Testis (tissue), 2 donors: Measurements from ENCODE around the gene G3BP2.

Experiments used
- POLR2A ChIP-seq: fragments of 450-650 bp; IDR thresholded peaks from one replicate; pipeline ENCODE4 v1.6.1; 2017; ENCODE audit warnings: antibody characterized with exemption, mild to moderate bottlenecking, moderate library complexity
- TF ChIP-seq, protein P1 (sequence below), 3 experiments: fragments of 450-650 bp in 2 of 3; fragments of 200-600 bp in 1 of 3; sonication (generic) in 1 of 3; IDR thresholded peaks; one replicate each; pipeline ENCODE4 v1.5.1; 2016 to 2019; ENCODE audit warnings: antibody characterized with exemption in 3 of 3, mild to moderate bottlenecking in 2 of 3, moderate library complexity in 1 of 3

DNA sequence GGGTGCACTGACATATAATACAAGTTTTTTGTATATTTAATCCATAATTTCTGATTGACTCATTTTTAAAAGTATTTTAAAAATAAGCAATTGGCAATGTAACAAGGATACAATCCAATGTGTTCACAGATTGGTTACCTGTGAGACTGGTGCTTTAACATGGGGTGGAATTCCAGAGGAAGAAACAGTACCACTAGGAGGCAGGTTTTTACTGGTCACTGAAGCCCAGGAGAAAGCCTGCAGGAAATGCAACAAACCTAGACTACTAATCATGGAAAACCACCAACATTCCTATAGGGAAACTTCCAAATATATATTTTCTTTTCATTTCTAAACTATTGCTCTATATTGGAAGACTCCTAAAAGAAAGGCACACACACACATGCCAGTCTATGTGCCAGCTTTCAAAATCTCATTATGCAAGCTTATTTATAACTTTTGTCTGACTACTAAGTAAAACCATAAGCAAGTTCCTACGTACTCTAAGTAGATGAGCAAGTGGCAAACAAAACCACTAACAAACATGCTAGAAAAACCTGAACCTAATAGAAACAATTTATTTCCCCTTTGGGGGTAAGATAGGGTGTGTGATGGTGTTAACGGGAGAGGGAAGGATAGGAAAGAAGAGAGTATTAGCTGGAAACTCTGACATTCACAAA is 19.2 kb downstream of the G3BP2 start:
- TF ChIP-seq, protein P1, sequence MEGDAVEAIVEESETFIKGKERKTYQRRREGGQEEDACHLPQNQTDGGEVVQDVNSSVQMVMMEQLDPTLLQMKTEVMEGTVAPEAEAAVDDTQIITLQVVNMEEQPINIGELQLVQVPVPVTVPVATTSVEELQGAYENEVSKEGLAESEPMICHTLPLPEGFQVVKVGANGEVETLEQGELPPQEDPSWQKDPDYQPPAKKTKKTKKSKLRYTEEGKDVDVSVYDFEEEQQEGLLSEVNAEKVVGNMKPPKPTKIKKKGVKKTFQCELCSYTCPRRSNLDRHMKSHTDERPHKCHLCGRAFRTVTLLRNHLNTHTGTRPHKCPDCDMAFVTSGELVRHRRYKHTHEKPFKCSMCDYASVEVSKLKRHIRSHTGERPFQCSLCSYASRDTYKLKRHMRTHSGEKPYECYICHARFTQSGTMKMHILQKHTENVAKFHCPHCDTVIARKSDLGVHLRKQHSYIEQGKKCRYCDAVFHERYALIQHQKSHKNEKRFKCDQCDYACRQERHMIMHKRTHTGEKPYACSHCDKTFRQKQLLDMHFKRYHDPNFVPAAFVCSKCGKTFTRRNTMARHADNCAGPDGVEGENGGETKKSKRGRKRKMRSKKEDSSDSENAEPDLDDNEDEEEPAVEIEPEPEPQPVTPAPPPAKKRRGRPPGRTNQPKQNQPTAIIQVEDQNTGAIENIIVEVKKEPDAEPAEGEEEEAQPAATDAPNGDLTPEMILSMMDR (IDR thresholded peaks at IDR 0.05), result peak in 1 of 3 experiments; percentile 30
- TF ChIP-seq POLR2A, result no peak
